Cardiac fibroblast (primary cell): ENCODE results near the gene BIRC6.
A peak's percentile ranks its signal among the peaks of the same experiment; 100 is the strongest.
"Not testable (repeated sequence)": the region's sequence is repeated elsewhere in the genome, so short reads cannot be mapped to it uniquely, and the experiment has no call there.

Experiments used
- DNase-seq, 2 donors: peaks; one replicate each; pipeline versions ENCODE4 v3.0.0 to v3.0.0-alpha.2; 2010; ENCODE audit warnings: low read depth in 2 of 2
- H3K4me3 ChIP-seq, 2 donors: replicated peaks in 1 of 2; 1 replicate in 1 of 2; 2 replicates in 1 of 2; pipeline ENCODE4 v1.5.1; 2011; ENCODE audit warnings: low read depth in 2 of 2, low read length in 2 of 2, mild to moderate bottlenecking in 2 of 2, moderate library complexity in 1 of 2
- CTCF ChIP-seq: IDR thresholded peaks from one replicate; pipeline ENCODE4 v1.5.1; 2011; ENCODE audit warnings: low read depth, mild to moderate bottlenecking, low read length, inconsistent platforms

Gene BIRC6

GRCh38 chr2:32450851-32451250, 94.0 kb downstream of the BIRC6 start:
- no peak overlapping the region for H3K4me3 ChIP-seq
- no peak for TF ChIP-seq CTCF

GRCh38 chr2:32452338-32453064, 95.7 kb downstream of the BIRC6 start:
- H3K4me3 ChIP-seq, result no peak overlapping the region
- no peak for DNase-seq
- TF ChIP-seq CTCF, result no peak

More at GRCh38 chr2:32450851-32451250, 94.0 kb downstream of the BIRC6 start:
- no peak for DNase-seq

DNA sequence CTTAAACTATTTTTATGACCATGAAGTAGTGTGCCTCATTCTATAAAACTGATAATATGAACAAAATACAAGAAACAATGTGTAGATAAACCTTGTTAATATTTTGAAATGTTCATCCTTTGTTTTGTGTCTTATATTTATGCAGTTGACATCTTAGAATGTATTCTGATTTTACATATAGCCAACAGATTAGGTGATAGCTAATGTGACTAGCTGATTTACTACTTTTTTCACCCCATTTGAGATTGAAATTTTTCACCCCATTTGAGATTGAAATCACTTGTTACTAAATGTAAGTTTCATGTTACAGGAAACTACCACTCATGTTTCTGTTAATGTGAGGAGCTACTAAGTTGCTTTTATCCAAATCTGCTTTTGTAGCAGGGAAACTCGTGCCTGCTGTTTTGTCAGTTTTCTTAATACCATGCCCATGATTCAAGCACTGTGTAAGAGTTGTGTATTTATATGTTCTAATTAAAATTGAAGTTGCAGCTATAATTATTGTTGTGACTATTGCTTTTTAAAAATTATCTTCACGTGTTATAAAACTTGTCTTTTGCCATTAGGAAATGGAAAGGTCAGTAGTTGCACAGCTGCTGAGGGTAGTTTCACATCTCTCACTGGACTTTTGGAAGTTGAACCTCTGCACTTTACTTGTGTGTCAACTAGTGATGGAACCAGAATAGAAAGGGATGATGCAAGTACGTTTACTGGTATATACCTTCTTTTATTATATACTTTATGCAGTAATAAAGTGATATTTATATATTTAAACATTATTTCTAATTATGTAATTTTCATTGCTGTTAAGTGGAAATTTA, 96.6 kb downstream of the BIRC6 start:
- no peak overlapping the region for H3K4me3 ChIP-seq
- no peak for TF ChIP-seq CTCF
- peak in 1 of 2 donors; percentile 7 for DNase-seq

GRCh38 chr2:32455816-32456215, 99.0 kb downstream of the BIRC6 start:
- TF ChIP-seq CTCF, result no peak
- no peak overlapping the region for H3K4me3 ChIP-seq
- no peak for DNase-seq

DNA sequence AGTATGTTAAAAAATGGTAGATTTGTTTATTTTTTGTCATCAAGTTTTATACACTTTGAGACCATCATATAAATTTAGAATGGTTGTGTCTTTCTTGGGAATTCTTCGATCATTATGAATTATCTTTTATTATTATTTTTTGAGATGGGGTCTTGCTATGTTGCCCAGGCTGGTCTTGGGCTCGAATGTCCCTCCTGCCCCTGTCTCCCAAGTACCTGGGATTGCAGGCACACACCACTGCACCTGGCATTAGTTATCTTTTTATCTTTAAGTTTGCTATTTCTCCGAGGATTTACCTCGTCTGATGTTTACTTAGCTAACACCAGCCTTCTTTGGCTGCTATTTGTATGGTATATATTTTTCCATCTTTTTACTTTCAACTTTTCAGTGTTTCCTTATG, 100.0 kb downstream of the BIRC6 start:
- no peak for TF ChIP-seq CTCF
- DNase-seq, result no peak
- H3K4me3 ChIP-seq, result no peak overlapping the region

DNA sequence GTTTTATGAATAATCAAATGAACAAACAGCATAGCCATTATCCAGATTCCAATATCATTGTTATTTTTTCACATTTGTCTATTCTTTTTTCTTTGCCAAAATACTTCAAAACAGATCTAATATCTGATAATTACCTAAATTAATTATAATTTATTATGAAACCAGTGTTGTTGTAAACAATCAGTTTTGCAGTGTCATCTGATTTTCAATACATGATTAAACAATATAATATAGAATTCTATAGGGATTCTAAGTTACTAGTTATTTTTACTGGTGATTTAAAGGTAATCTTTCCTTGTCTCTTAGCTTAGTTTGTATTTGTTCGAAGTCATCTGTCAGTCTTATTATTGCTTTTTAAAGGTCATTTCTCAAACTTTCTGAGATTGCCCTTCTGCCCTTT, 101.0 kb downstream of the BIRC6 start:
- no peak for DNase-seq
- TF ChIP-seq CTCF, result no peak
- no peak overlapping the region for H3K4me3 ChIP-seq

GRCh38 chr2:32460861-32461260, 104.0 kb downstream of the BIRC6 start:
- not testable (repeated sequence) for DNase-seq, H3K4me3 ChIP-seq
